ENCODE results near the gene LDLRAP1. TPM values are rescaled to one million over a fixed set of nuclear protein-coding genes. Genes with fewer than 3 reads are reported as not detected.

The LDLRAP1 gene
- total and polyA plus RNA-seq, 2 of the 4 experiments (the other 2 are of a cell fraction): 4.5 to 14.4 TPM

Other genes starting within 250 kb of the LDLRAP1 start
- 48.4 and 101 TPM in 2 replicates for gene TMEM50A, start 205.3 kb upstream of the LDLRAP1 start, total RNA-seq (2012; rRNA removed)
- 54.6 and 63.9 TPM in 2 replicates for gene TMEM50A, start 205.3 kb upstream of the LDLRAP1 start, polyA plus RNA-seq (2012; rRNA removed)
- 0.54 and 0.56 TPM in 2 replicates for gene RHCE, start 122.8 kb upstream of the LDLRAP1 start, total RNA-seq (2012; rRNA removed)
- gene RHCE, start 122.8 kb upstream of the LDLRAP1 start, polyA plus RNA-seq (2012; rRNA removed): 0.39 and 0.62 TPM in 2 replicates
- 12.7 and 18.1 TPM in 2 replicates for gene MACO1, start 112.7 kb upstream of the LDLRAP1 start, total RNA-seq (2012; rRNA removed)
- 6.8 TPM in 2 replicates for gene MACO1, start 112.7 kb upstream of the LDLRAP1 start, polyA plus RNA-seq (2012; rRNA removed)
- gene MAN1C1, start 73.2 kb downstream of the LDLRAP1 start, total RNA-seq (2012; rRNA removed): 2.5 and 3.2 TPM in 2 replicates
- gene MAN1C1, start 73.2 kb downstream of the LDLRAP1 start, polyA plus RNA-seq (2012; rRNA removed): 9.6 and 11.3 TPM in 2 replicates